ENCODE measurements around the gene MT1HL1.

Gene MT1HL1

GRCh38 chr1:237004116-237004515, at the start of gene MT1HL1:
MT1HL1 (minus strand) TSS chr1:237004441; CDS start chr1:237004372, 69 bp downstream.
- DNase-seq = no peak

GRCh38 chr1:237050915-237051314, 46.7 kb upstream of the MT1HL1 start:
- DNase-seq = no peak

GRCh38 chr1:237050185-237050584, 45.9 kb upstream of the MT1HL1 start:
- DNase-seq = no peak

GRCh38 chr1:237048803-237049202, 44.6 kb upstream of the MT1HL1 start:
- no peak for DNase-seq

- no peak for DNase-seq
These were observed 41.2 kb upstream of the MT1HL1 start for GRCh38 chr1:237045278-237046016.

GRCh38 chr1:237043846-237044636, 39.8 kb upstream of the MT1HL1 start:
- no peak for DNase-seq

- DNase-seq = peak; percentile 57
These were observed 38.8 kb upstream of the MT1HL1 start for GRCh38 chr1:237042892-237043576.

GRCh38 chr1:237042526-237042891, 38.3 kb upstream of the MT1HL1 start:
- DNase-seq = no peak

GRCh38 chr1:237041795-237042525, 37.7 kb upstream of the MT1HL1 start, which contains the start of gene RYR2:
RYR2 (plus strand) TSS chr1:237042184; CDS start chr1:237042522, 338 bp downstream.
- DNase-seq = peak; percentile 55

GRCh38 chr1:237041461-237041794, 37.2 kb upstream of the MT1HL1 start:
- no peak for DNase-seq

GRCh38 chr1:237040823-237041222, 36.6 kb upstream of the MT1HL1 start:
- DNase-seq = no peak

- DNase-seq = no peak
These were observed 34.0 kb upstream of the MT1HL1 start for GRCh38 chr1:237038211-237038610.

- DNase-seq = no peak
These were observed 31.5 kb upstream of the MT1HL1 start for GRCh38 chr1:237035759-237036158.

- DNase-seq = no peak
These were observed 29.6 kb upstream of the MT1HL1 start for GRCh38 chr1:237033804-237034203.

GRCh38 chr1:237033061-237033460, 28.8 kb upstream of the MT1HL1 start:
- DNase-seq = no peak

- no peak for DNase-seq
These were observed 27.8 kb upstream of the MT1HL1 start for GRCh38 chr1:237032029-237032428.

GRCh38 chr1:237031480-237031879, 27.2 kb upstream of the MT1HL1 start:
- DNase-seq = no peak

GRCh38 chr1:237029850-237030535, 25.8 kb upstream of the MT1HL1 start:
- DNase-seq = no peak

GRCh38 chr1:237029240-237029639, 25.0 kb upstream of the MT1HL1 start:
- no peak for DNase-seq

- no peak for DNase-seq
These were observed 21.3 kb upstream of the MT1HL1 start for GRCh38 chr1:237025358-237026074.

GRCh38 chr1:237018896-237019295, 14.7 kb upstream of the MT1HL1 start:
- no peak for DNase-seq

GRCh38 chr1:237016626-237017025, 12.4 kb upstream of the MT1HL1 start:
- no peak for DNase-seq
